Right lung (tissue), 5 donors: ENCODE measurements around the gene ANGPTL2. TPM values are rescaled to one million over a fixed set of nuclear protein-coding genes. Genes with fewer than 3 reads are reported as not detected.

Experiments used
- DNase-seq, 2 donors: peaks; one replicate each; pipeline ENCODE4 v3.0.0-alpha.2; 2013
- polyA plus RNA-seq, 5 donors: library from polyadenylated mRNA; unstranded; fragments of 120-200 nt; gene quantifications; one replicate each; pipeline versions ENCODE4 v1.2.1 to v1.2.3, GENCODE V29; 2013; ENCODE audit warnings: inconsistent platforms in 1 of 5, low replicate concordance in 1 of 5; ENCODE audit not compliant: insufficient read length in 5 of 5, insufficient read depth in 1 of 5

Gene ANGPTL2
- polyA plus RNA-seq, 5 donors, result 24.1 to 34.2 (median 30.3) TPM

GRCh38 chr9:127098916-127099553 is 23.4 kb downstream of the ANGPTL2 start:
- no peak for DNase-seq

- no peak for DNase-seq
These were observed 24.8 kb downstream of the ANGPTL2 start for GRCh38 chr9:127097683-127098082.

GRCh38 chr9:127096208-127096607 is 26.2 kb downstream of the ANGPTL2 start:
- no peak for DNase-seq

- DNase-seq, result no peak
These were observed 27.0 kb downstream of the ANGPTL2 start for GRCh38 chr9:127095411-127095810.

- DNase-seq, result no peak
These were observed 29.0 kb downstream of the ANGPTL2 start for GRCh38 chr9:127093319-127094020.

- no peak for DNase-seq
These were observed 30.3 kb downstream of the ANGPTL2 start for GRCh38 chr9:127092041-127092608.

GRCh38 chr9:127091526-127091925 is 30.9 kb downstream of the ANGPTL2 start:
- DNase-seq, result no peak

GRCh38 chr9:127090341-127090985 is 32.0 kb downstream of the ANGPTL2 start:
- no peak for DNase-seq

- DNase-seq, result no peak
These were observed 32.8 kb downstream of the ANGPTL2 start for GRCh38 chr9:127089631-127090081.

- DNase-seq, result no peak
These were observed 33.5 kb downstream of the ANGPTL2 start for GRCh38 chr9:127088724-127089615.

GRCh38 chr9:127087836-127088235 is 34.6 kb downstream of the ANGPTL2 start:
- DNase-seq, result no peak

- DNase-seq, result no peak
These were observed 35.0 kb downstream of the ANGPTL2 start for GRCh38 chr9:127087411-127087810.

GRCh38 chr9:127086771-127087170 is 35.7 kb downstream of the ANGPTL2 start:
- DNase-seq, result no peak

GRCh38 chr9:127085186-127085585 is 37.2 kb downstream of the ANGPTL2 start:
- DNase-seq, result no peak

- no peak for DNase-seq
These were observed 38.1 kb downstream of the ANGPTL2 start for GRCh38 chr9:127084076-127085039.

GRCh38 chr9:127083138-127083980 is 39.1 kb downstream of the ANGPTL2 start:
- no peak for DNase-seq

GRCh38 chr9:127081250-127082185 is 40.9 kb downstream of the ANGPTL2 start:
- DNase-seq, result no peak
